Body of pancreas (tissue), 4 donors: ENCODE results near the gene SHISA7.

Source experiments
- POLR2A ChIP-seq, 3 donors: fragments of 450-650 bp; IDR thresholded peaks; one replicate each; pipeline ENCODE4 v1.6.1; 2016; ENCODE audit warnings: antibody characterized with exemption in 3 of 3, mild to moderate bottlenecking in 2 of 3
- TF ChIP-seq, protein P1 (sequence below), 7 experiments: fragments of 450-650 bp in 4 of 7; fragments of 200-600 bp in 3 of 7; sonication (generic) in 3 of 7; IDR thresholded peaks; one replicate each; pipeline ENCODE4 v1.5.1; 2016 to 2019; ENCODE audit warnings: antibody characterized with exemption in 7 of 7

DNA sequence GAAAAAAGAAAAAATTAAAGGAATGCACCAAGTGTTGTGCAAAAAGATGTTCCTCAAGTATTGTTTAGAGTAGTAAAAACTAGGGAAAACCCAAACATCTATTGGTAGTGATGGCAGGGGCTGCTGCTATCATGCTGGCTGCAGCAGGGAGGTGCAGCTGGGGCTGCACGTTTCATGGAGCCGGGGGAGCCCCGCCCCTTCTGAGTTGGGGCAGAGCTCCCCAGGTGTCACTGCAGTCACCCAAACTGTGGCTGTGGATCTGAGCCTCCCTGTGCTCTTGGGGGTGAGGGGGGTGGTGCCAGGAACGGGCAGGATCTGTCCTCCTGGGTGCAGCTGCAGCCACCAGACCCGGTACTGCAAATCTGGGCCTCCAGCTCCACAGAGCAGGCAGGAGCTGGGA is 24.0 kb downstream of the SHISA7 start:
- TF ChIP-seq POLR2A (IDR thresholded peaks at IDR 0.05) = no peak
- TF ChIP-seq, protein P1, sequence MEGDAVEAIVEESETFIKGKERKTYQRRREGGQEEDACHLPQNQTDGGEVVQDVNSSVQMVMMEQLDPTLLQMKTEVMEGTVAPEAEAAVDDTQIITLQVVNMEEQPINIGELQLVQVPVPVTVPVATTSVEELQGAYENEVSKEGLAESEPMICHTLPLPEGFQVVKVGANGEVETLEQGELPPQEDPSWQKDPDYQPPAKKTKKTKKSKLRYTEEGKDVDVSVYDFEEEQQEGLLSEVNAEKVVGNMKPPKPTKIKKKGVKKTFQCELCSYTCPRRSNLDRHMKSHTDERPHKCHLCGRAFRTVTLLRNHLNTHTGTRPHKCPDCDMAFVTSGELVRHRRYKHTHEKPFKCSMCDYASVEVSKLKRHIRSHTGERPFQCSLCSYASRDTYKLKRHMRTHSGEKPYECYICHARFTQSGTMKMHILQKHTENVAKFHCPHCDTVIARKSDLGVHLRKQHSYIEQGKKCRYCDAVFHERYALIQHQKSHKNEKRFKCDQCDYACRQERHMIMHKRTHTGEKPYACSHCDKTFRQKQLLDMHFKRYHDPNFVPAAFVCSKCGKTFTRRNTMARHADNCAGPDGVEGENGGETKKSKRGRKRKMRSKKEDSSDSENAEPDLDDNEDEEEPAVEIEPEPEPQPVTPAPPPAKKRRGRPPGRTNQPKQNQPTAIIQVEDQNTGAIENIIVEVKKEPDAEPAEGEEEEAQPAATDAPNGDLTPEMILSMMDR (IDR thresholded peaks at IDR 0.05) = no peak
